ENCODE data around the gene ACTG1.
"Not testable (repeated sequence)": the region's sequence is repeated elsewhere in the genome, so short reads cannot be mapped to it uniquely, and the experiment has no call there.

DNA sequence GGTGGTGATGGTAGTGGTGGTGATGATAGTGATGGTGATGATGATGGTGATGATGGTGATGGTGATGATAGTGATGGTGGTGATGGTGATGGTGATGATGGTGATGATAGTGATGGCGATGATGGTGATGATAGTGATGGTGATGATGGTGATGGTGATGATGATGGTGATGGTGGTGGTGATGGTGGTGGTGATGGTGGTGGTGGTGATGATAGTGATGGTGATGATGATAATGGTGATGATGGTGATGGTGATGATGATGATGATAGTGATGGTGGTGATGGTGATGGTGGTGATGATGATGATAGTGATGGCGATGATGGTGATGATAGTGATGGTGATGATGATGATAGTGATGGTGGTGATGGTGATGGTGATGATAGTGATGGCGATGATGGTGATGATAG, 19.4 kb upstream of the ACTG1 start:
- TF ChIP-seq SUZ12 (IDR thresholded peaks at IDR 0.05); ELF4 (IDR thresholded peaks at IDR 0.05); BHLHE40 (IDR thresholded peaks at IDR 0.05; ENCODE audit: borderline replicate concordance); CTBP1 (IDR thresholded peaks at IDR 0.05; ENCODE audit: borderline replicate concordance); FOXM1 (IDR thresholded peaks at IDR 0.05; ENCODE audit: borderline replicate concordance); ZNF384 (IDR thresholded peaks at IDR 0.05); FOXA1 (IDR thresholded peaks at IDR 0.05); SP1 (IDR thresholded peaks at IDR 0.05); NFRKB (IDR thresholded peaks at IDR 0.05); FOXK2 (IDR thresholded peaks at IDR 0.05); LEF1 (IDR thresholded peaks at IDR 0.05; ENCODE audit: borderline replicate concordance): not testable (repeated sequence)

Data from HEK293T (cell line).